Loucy (cell line): Measurements from ENCODE around the gene IGF2R.
"Not testable (repeated sequence)": the region's sequence is repeated elsewhere in the genome, so short reads cannot be mapped to it uniquely, and the experiment has no call there.

ENCODE experiments used
- H2AFZ ChIP-seq: fragments of 200-600 bp; sonication (generic); 2 replicates; pipeline ENCODE4 v1.6.0; 2016; ENCODE audit warnings: antibody characterized with exemption, mild to moderate bottlenecking, low read length, moderate library complexity
- H3F3A ChIP-seq: fragments of 200-600 bp; 2 replicates; pipeline ENCODE4 v1.6.0; 2016; ENCODE audit warnings: antibody characterized with exemption, low read depth, mild to moderate bottlenecking
- H3K27me3 ChIP-seq: fragments of 200-600 bp; sonication (generic); 2 replicates; pipeline ENCODE4 v1.6.1; 2014; ENCODE audit warnings: low read length, mild to moderate bottlenecking; ENCODE audit not compliant: insufficient read depth, poor library complexity, severe bottlenecking
- H3K36me3 ChIP-seq: fragments of 200-600 bp; sonication (generic); 2 replicates; pipeline ENCODE4 v1.6.1; 2016; ENCODE audit warnings: low read length; ENCODE audit not compliant: insufficient read depth
- H3K4me1 ChIP-seq: fragments of 200-600 bp; sonication (generic); 2 replicates; pipeline ENCODE4 v1.5.1; 2014; ENCODE audit warnings: low read length, mild to moderate bottlenecking; ENCODE audit not compliant: insufficient read depth, poor library complexity, severe bottlenecking
- H3K4me2 ChIP-seq: fragments of 200-600 bp; sonication (generic); 2 replicates; pipeline ENCODE4 v1.6.0; 2014; ENCODE audit warnings: antibody characterized with exemption, low read length, low read depth, mild to moderate bottlenecking; ENCODE audit not compliant: poor library complexity, severe bottlenecking
- H3K4me3 ChIP-seq: fragments of 200-600 bp; sonication (generic); 2 replicates; pipeline ENCODE4 v1.5.1; 2014; ENCODE audit warnings: low read length, mild to moderate bottlenecking, mixed read lengths; ENCODE audit not compliant: poor library complexity, severe bottlenecking
- H3K79me2 ChIP-seq: fragments of 200-600 bp; sonication (generic); 2 replicates; pipeline ENCODE4 v1.6.1; 2014; ENCODE audit warnings: low read length; ENCODE audit not compliant: insufficient read depth
- H3K9ac ChIP-seq: fragments of 200-600 bp; sonication (generic); 2 replicates; pipeline ENCODE4 v1.6.0; 2014; ENCODE audit warnings: mild to moderate bottlenecking, low read depth, low read length, moderate library complexity; ENCODE audit not compliant: poor library complexity, severe bottlenecking
- H3K9me2 ChIP-seq: fragments of 200-600 bp; sonication (generic); replicated peaks from 2 replicates; pipeline ENCODE4 v1.6.1; 2016; ENCODE audit warnings: low read depth, low read length, mixed read lengths
- H3K9me3 ChIP-seq: fragments of 200-600 bp; sonication (generic); 2 replicates; pipeline ENCODE4 v1.6.1; 2014; ENCODE audit warnings: mild to moderate bottlenecking, antibody characterized with exemption, low read length, low read depth; ENCODE audit not compliant: insufficient read depth
- H4K20me1 ChIP-seq: fragments of 200-600 bp; sonication (generic); 2 replicates; pipeline ENCODE4 v1.6.0; 2014; ENCODE audit warnings: antibody characterized with exemption, low read length, mild to moderate bottlenecking; ENCODE audit not compliant: insufficient read depth, poor library complexity, severe bottlenecking
- EZH2phosphoT487 ChIP-seq: fragments of 200-600 bp; IDR thresholded peaks from 2 replicates; pipeline ENCODE4 v1.6.1; 2018; ENCODE audit warnings: antibody characterized with exemption, mild to moderate bottlenecking, moderate library complexity, borderline replicate concordance
- TF ChIP-seq, protein P1 (sequence below): fragments of 200-600 bp; sonication (generic); conservative IDR thresholded peaks from 2 replicates; pipeline ENCODE4 v1.5.1; 2014; ENCODE audit warnings: mild to moderate bottlenecking, antibody characterized with exemption, low read length

Gene IGF2R

GRCh38 chr6:159998538-159998937 is 29.7 kb downstream of the IGF2R start:
- Histone ChIP-seq H3F3A (no peaks in the 10 kb centered on the region; the same call in 1 of the 2 replicates), H3K9me2 (no peaks in the 10 kb centered on the region), H3K4me2 (no peak overlapping the region), H4K20me1 (no peaks in the 10 kb centered on the region), H3K27me3 (no peaks in the 10 kb centered on the region), H2AFZ (no peak overlapping the region), H3K9me3 (no peaks in the 10 kb centered on the region), H3K36me3 (peaks cover 8% of the 10 kb centered on the region), H3K4me1 (peaks cover 5% of the 10 kb centered on the region), H3K9ac (no peak overlapping the region), H3K79me2 (peaks cover 39% of the 10 kb centered on the region; the same call in 1 of the 2 replicates), H3K4me3 (no peak overlapping the region)
- no peak for TF ChIP-seq EZH2phosphoT487
- TF ChIP-seq, protein P1, sequence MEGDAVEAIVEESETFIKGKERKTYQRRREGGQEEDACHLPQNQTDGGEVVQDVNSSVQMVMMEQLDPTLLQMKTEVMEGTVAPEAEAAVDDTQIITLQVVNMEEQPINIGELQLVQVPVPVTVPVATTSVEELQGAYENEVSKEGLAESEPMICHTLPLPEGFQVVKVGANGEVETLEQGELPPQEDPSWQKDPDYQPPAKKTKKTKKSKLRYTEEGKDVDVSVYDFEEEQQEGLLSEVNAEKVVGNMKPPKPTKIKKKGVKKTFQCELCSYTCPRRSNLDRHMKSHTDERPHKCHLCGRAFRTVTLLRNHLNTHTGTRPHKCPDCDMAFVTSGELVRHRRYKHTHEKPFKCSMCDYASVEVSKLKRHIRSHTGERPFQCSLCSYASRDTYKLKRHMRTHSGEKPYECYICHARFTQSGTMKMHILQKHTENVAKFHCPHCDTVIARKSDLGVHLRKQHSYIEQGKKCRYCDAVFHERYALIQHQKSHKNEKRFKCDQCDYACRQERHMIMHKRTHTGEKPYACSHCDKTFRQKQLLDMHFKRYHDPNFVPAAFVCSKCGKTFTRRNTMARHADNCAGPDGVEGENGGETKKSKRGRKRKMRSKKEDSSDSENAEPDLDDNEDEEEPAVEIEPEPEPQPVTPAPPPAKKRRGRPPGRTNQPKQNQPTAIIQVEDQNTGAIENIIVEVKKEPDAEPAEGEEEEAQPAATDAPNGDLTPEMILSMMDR, result no peak

GRCh38 chr6:159999240-159999671 is 30.4 kb downstream of the IGF2R start:
- no peak overlapping the region for H3K9ac ChIP-seq
- H3K36me3 ChIP-seq, result peaks cover 8% of the 10 kb centered on the region
- H4K20me1 ChIP-seq, result no peaks in the 10 kb centered on the region
- H3K9me3 ChIP-seq, result no peaks in the 10 kb centered on the region
- H3K4me2 ChIP-seq, result no peak overlapping the region
- H3K9me2 ChIP-seq, result no peaks in the 10 kb centered on the region
- no peaks in the 10 kb centered on the region for H3K27me3 ChIP-seq
- peaks cover 39% of the 10 kb centered on the region; the same call in 1 of the 2 replicates for H3K79me2 ChIP-seq
- no peak overlapping the region for H2AFZ ChIP-seq
- TF ChIP-seq EZH2phosphoT487, result no peak
- TF ChIP-seq, protein P1, result no peak
- H3K4me3 ChIP-seq, result no peak overlapping the region
- H3F3A ChIP-seq, result no peaks in the 10 kb centered on the region; the same call in 1 of the 2 replicates
- H3K4me1 ChIP-seq, result peaks cover 5% of the 10 kb centered on the region

- no peaks in the 10 kb centered on the region for H4K20me1 ChIP-seq
- H3K4me1 ChIP-seq, result peaks cover 5% of the 10 kb centered on the region
- no peaks in the 10 kb centered on the region; the same call in 1 of the 2 replicates for H3F3A ChIP-seq
- H2AFZ ChIP-seq, result no peak overlapping the region
- H3K36me3 ChIP-seq, result no peaks in the 10 kb centered on the region; the same call in none of the 2 replicates
- no peaks in the 10 kb centered on the region for H3K27me3 ChIP-seq
- no peak overlapping the region for H3K9ac ChIP-seq
- no peaks in the 10 kb centered on the region for H3K9me3 ChIP-seq
- H3K79me2 ChIP-seq, result peaks cover 38% of the 10 kb centered on the region; the same call in 1 of the 2 replicates
- no peak overlapping the region for H3K4me2 ChIP-seq
- TF ChIP-seq, protein P1, result no peak
- TF ChIP-seq EZH2phosphoT487, result no peak
- H3K9me2 ChIP-seq, result no peaks in the 10 kb centered on the region
- no peak overlapping the region for H3K4me3 ChIP-seq
Observed at GRCh38 chr6:160000280-160000704, 31.4 kb downstream of the IGF2R start.

DNA sequence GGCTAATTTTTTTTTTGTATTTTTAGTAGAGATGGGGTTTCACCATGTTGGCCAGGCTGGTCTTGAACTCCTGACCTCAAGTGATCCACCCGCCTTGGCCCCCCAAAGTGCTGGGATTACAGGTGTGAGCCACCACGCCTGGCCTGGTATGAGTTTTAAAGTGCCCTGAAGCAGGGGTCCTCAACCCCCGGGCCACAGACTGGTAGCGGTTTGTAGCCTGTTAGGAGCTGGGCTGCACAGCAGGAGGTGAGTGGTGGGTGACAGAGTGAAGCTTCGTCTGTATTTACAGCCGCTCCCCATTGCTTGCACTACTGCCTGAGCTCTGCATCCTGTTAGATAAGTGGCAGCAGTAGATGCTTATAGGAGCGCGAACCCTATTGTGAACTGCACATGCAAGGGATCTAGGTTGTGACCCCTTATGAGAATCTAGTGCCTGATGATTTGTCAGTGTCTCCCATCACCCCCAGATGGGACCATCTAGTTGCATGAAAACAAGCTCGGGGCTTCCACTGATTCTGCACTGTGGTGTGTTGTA is 32.1 kb downstream of the IGF2R start:
- H3F3A ChIP-seq, H3K36me3 ChIP-seq, H3K4me1 ChIP-seq, H4K20me1 ChIP-seq, H3K4me3 ChIP-seq, H3K4me2 ChIP-seq, H3K9me2 ChIP-seq, H3K9ac ChIP-seq, H3K9me3 ChIP-seq, H2AFZ ChIP-seq, H3K27me3 ChIP-seq: not testable (repeated sequence)
- peaks cover 32% of the 10 kb centered on the region; the same call in 1 of the 2 replicates for H3K79me2 ChIP-seq
